K562 (cell line): Measurements from ENCODE around the gene ZNF513. TPM values are rescaled to one million over a fixed set of nuclear protein-coding genes. Genes with fewer than 3 reads are reported as not detected.
A peak's percentile ranks its signal among the peaks of the same experiment; 100 is the strongest.

ENCODE experiments used
- ARNT ChIP-seq, 2 experiments: fragments of 450-650 bp; IDR thresholded peaks; 2 replicates each; pipeline ENCODE4 v1.6.1; 2016; ENCODE audit warnings: mild to moderate bottlenecking in 1 of 2
- ATF7 ChIP-seq: fragments of 450-650 bp; IDR thresholded peaks from 2 replicates; pipeline ENCODE4 v1.7.1; 2014; ENCODE audit warnings: mild to moderate bottlenecking, moderate library complexity
- BHLHE40 ChIP-seq: IDR thresholded peaks from 2 replicates; pipeline ENCODE4 v1.6.1; 2011; ENCODE audit warnings: low read length, improper control_type of control experiment
- CBFA2T2 ChIP-seq: fragments of 450-650 bp; conservative IDR thresholded peaks from 2 replicates; pipeline ENCODE4 v1.6.1; 2017; ENCODE audit warnings: mild to moderate bottlenecking
- CBFA2T3 ChIP-seq: fragments of 450-650 bp; IDR thresholded peaks from 2 replicates; pipeline ENCODE4 v1.6.1; 2017
- CEBPG ChIP-seq, 3 experiments: fragments of 200-800 bp in 1 of 3; sonication (Bioruptor generic) in 1 of 3; sonication (generic) in 1 of 3; formaldehyde crosslinking in 1 of 3; IDR thresholded peaks in 2 of 3; conservative IDR thresholded peaks in 1 of 3; 2 replicates each; pipeline versions ENCODE4 v1.6.1 to v1.8.0; 2016 to 2022; ENCODE audit warnings: missing compliant biosample characterization in 2 of 3, missing genetic modification characterization in 2 of 3, mild to moderate bottlenecking in 1 of 3, missing genetic modification reagents in 1 of 3
- KDM5B ChIP-seq: fragments of 200-600 bp; sonication (generic); IDR thresholded peaks from 2 replicates; pipeline ENCODE4 v1.6.1; 2012; ENCODE audit warnings: low read depth, mild to moderate bottlenecking, moderate library complexity, low read length, control low read depth, inconsistent platforms; ENCODE audit not compliant: insufficient replicate concordance
- MAFF ChIP-seq: IDR thresholded peaks from 2 replicates; pipeline ENCODE4 v1.6.1; 2012; ENCODE audit warnings: low read length, improper control_type of control experiment
- MBD2 ChIP-seq: sonication (generic); IDR thresholded peaks from 2 replicates; pipeline ENCODE4 v1.6.1; 2016; ENCODE audit warnings: low read depth, borderline replicate concordance
- MTA1 ChIP-seq: fragments of 450-650 bp; IDR thresholded peaks from 2 replicates; pipeline ENCODE4 v1.6.1; 2017; ENCODE audit warnings: borderline replicate concordance
- MYNN ChIP-seq, 2 experiments: sonication (generic); formaldehyde crosslinking in 1 of 2; IDR thresholded peaks; 2 replicates each; pipeline versions ENCODE4 v1.5.0 to v1.6.1; 2016 to 2020; ENCODE audit warnings: antibody characterized with exemption in 1 of 2, missing genetic modification reagents in 1 of 2
- POLR2AphosphoS5 ChIP-seq: IDR thresholded peaks from 2 replicates; pipeline ENCODE4 v1.6.1; 2011; ENCODE audit warnings: mild to moderate bottlenecking, low read depth, low read length, moderate library complexity; ENCODE audit not compliant: control insufficient read depth, insufficient read depth
- POU5F1 ChIP-seq: fragments of 150-350 bp; IDR thresholded peaks from 2 replicates; pipeline ENCODE4 v1.6.1; 2014; ENCODE audit warnings: borderline replicate concordance, low read length, low read depth, mild to moderate bottlenecking; ENCODE audit not compliant: partially characterized antibody
- SMARCE1 ChIP-seq: fragments of 450-650 bp; IDR thresholded peaks from 2 replicates; pipeline ENCODE4 v1.7.1; 2016; ENCODE audit warnings: mild to moderate bottlenecking
- TRIM24 ChIP-seq, 2 experiments: fragments of 450-650 bp; IDR thresholded peaks; 2 replicates each; pipeline ENCODE4 v1.6.1; 2016
- U2AF1 ChIP-seq: fragments of 200-400 bp; formaldehyde crosslinking; optimal IDR thresholded peaks from 2 replicates; pipeline ENCODE3; 2017; ENCODE audit warnings: mild to moderate bottlenecking, low read depth, low read length, moderate library complexity
- ZBTB1 ChIP-seq: sonication (generic); formaldehyde crosslinking; IDR thresholded peaks from 2 replicates; pipeline ENCODE4 v1.8.1; 2023; ENCODE audit warnings: missing genetic modification reagents, low read depth, mild to moderate bottlenecking, borderline replicate concordance
- ZNF12 ChIP-seq: sonication (generic); formaldehyde crosslinking; IDR thresholded peaks from 2 replicates; pipeline ENCODE4 v1.4.0; 2020; ENCODE audit warnings: mild to moderate bottlenecking, missing genetic modification reagents
- ZNF124 ChIP-seq: sonication (generic); formaldehyde crosslinking; IDR thresholded peaks from 2 replicates; pipeline ENCODE4 v1.8.1; 2022; ENCODE audit warnings: missing genetic modification reagents
- polyA plus RNA-seq, 8 experiments: library from polyadenylated mRNA; depleted of rRNA in 4 of 8; stranded (reverse) in 5 of 8; unstranded in 3 of 8; fragments of >200 nt; fragmentation: Nextera tagmentation in 2 of 8; fragmentation: Illumina TruSeq in 1 of 8; extraction: Ambion mirVana in 2 of 8; extraction: Trizol in 1 of 8; gene quantifications; 2 replicates each; pipeline versions ENCODE4 v1.2.1 to v1.2.3, GENCODE V29; 2011 to 2014; ENCODE audit warnings: inconsistent platforms in 1 of 8, missing spikeins in 1 of 8
- total RNA-seq, 7 experiments: library from RNA; depleted of rRNA in 6 of 7; stranded (reverse); fragments of >200 nt in 6 of 7; fragmentation: Illumina TruSeq in 2 of 7; extraction: Trizol in 2 of 7; gene quantifications; 2 replicates each; pipeline versions ENCODE4 v1.2.1 to v1.2.3, GENCODE V29; 2011 to 2021; ENCODE audit warnings: low replicate concordance in 1 of 7
- TF ChIP-seq, protein P1 (sequence below): fragments of 250-450 bp; sonication (Bioruptor Pico); IDR thresholded peaks from 2 replicates; pipeline ENCODE4 v1.5.0; 2021
- TF ChIP-seq, protein P2 (sequence below): IDR thresholded peaks from 3 replicates; pipeline ENCODE4 v1.6.1; 2011; ENCODE audit warnings: borderline replicate concordance, mild to moderate bottlenecking; ENCODE audit not compliant: insufficient read length, insufficient read depth
- TF ChIP-seq, protein P3 (sequence below): sonication (generic); formaldehyde crosslinking; IDR thresholded peaks from 2 replicates; pipeline ENCODE4 v1.8.0; 2022; ENCODE audit warnings: missing genetic modification reagents, mild to moderate bottlenecking, borderline replicate concordance
- TF ChIP-seq, protein P4 (sequence below): sonication (generic); formaldehyde crosslinking; IDR thresholded peaks from 2 replicates; pipeline ENCODE4 v1.4.0; 2020; ENCODE audit warnings: mild to moderate bottlenecking, missing genetic modification reagents

ZNF513 gene
- total and polyA plus RNA-seq, 9 of the 15 experiments (the other 6 are each of a cell fraction or from before 2014, with no cell fraction given) = 0.04 to 13.6 (median 4.4) TPM

DNA sequence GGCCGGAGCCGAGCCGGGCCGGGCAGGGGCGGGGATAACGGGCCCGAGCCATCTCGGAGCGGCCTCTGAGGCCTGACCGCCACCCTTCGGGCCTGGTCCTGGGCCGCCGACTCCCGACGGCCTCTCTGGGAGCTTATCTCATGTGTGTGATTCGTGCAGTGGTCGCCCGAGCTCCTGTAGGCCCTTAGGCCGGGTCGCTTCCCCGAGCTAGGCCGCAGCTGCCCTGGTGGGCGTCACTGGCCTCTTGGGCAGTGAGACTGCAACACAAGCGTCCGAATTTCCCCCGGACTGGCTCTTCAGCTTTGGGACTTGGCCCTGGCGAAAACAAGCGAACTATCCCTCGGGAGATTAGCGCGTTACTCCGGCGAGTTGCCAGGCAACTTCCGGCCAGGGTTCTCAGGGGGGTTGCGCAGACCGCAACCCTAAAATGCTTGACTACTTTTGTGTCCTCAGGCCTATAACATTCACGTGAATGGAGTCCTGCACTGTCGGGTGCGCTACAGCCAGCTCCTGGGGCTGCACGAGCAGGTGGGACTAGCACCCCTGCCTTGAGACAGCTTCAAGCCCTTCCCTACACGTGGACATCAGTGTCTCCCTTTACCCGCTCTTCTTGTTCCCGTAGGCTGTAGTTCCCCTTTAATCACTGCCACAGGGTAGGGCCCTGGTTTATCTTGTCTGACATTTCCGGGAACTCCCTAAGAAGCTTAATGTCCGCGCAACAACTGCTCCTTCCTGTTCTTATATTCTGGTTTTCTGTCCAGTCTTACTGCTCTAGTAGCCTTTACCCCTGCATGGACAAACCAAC lies 9.5 kb downstream of the ZNF513 start (continued):
- TF ChIP-seq MYNN (IDR thresholded peaks at IDR 0.05) = no peak
- no peak for TF ChIP-seq MYNN (CRISPR knock-in tag; IDR thresholded peaks at IDR 0.05)
- no peak for TF ChIP-seq CEBPG (CRISPR knock-in tag; IDR thresholded peaks at IDR 0.05)
- no peak for TF ChIP-seq CEBPG (tag; conservative IDR thresholded peaks at IDR 0.05 in 1 of 2, IDR thresholded peaks at IDR 0.05 in 1 of 2)
- TF ChIP-seq, protein P1, sequence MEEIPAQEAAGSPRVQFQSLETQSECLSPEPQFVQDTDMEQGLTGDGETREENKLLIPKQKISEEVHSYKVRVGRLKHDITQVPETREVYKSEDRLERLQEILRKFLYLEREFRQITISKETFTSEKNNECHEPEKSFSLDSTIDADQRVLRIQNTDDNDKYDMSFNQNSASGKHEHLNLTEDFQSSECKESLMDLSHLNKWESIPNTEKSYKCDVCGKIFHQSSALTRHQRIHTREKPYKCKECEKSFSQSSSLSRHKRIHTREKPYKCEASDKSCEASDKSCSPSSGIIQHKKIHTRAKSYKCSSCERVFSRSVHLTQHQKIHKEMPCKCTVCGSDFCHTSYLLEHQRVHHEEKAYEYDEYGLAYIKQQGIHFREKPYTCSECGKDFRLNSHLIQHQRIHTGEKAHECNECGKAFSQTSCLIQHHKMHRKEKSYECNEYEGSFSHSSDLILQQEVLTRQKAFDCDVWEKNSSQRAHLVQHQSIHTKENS = no peak
- TF ChIP-seq TRIM24 (IDR thresholded peaks at IDR 0.05) = no peak
- no peak for TF ChIP-seq ZNF124 (CRISPR knock-in tag)
- TF ChIP-seq, protein P2, sequence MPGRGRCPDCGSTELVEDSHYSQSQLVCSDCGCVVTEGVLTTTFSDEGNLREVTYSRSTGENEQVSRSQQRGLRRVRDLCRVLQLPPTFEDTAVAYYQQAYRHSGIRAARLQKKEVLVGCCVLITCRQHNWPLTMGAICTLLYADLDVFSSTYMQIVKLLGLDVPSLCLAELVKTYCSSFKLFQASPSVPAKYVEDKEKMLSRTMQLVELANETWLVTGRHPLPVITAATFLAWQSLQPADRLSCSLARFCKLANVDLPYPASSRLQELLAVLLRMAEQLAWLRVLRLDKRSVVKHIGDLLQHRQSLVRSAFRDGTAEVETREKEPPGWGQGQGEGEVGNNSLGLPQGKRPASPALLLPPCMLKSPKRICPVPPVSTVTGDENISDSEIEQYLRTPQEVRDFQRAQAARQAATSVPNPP = no peak
- TF ChIP-seq POU5F1 = no peak
- no peak for TF ChIP-seq CBFA2T2
- TF ChIP-seq BHLHE40 = no peak
- no peak; the same call in none of the 2 replicates for TF ChIP-seq SMARCE1
- TF ChIP-seq U2AF1 = no peak
- no peak for TF ChIP-seq CBFA2T3
- no peak for TF ChIP-seq MBD2
- TF ChIP-seq, protein P3, sequence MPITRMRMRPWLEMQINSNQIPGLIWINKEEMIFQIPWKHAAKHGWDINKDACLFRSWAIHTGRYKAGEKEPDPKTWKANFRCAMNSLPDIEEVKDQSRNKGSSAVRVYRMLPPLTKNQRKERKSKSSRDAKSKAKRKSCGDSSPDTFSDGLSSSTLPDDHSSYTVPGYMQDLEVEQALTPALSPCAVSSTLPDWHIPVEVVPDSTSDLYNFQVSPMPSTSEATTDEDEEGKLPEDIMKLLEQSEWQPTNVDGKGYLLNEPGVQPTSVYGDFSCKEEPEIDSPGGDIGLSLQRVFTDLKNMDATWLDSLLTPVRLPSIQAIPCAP (CRISPR knock-in tag) = no peak
- no peak for TF ChIP-seq MAFF
- peak; percentile 53 for TF ChIP-seq KDM5B
- TF ChIP-seq ARNT (IDR thresholded peaks at IDR 0.05) = no peak
- TF ChIP-seq ZNF12 = no peak
- TF ChIP-seq MTA1 = no peak; the same call in 1 of the 2 replicates
- 0 out of 2 replicates have a peak, but pooled peaks have one; percentile 56 for TF ChIP-seq ZBTB1 (CRISPR knock-in tag)
- TF ChIP-seq POLR2AphosphoS5 = peak; percentile 56; the same call in 1 of the 2 replicates
- TF ChIP-seq ATF7 = 0 out of 2 replicates have a peak, but pooled peaks have one; percentile 37
- TF ChIP-seq, protein P4, sequence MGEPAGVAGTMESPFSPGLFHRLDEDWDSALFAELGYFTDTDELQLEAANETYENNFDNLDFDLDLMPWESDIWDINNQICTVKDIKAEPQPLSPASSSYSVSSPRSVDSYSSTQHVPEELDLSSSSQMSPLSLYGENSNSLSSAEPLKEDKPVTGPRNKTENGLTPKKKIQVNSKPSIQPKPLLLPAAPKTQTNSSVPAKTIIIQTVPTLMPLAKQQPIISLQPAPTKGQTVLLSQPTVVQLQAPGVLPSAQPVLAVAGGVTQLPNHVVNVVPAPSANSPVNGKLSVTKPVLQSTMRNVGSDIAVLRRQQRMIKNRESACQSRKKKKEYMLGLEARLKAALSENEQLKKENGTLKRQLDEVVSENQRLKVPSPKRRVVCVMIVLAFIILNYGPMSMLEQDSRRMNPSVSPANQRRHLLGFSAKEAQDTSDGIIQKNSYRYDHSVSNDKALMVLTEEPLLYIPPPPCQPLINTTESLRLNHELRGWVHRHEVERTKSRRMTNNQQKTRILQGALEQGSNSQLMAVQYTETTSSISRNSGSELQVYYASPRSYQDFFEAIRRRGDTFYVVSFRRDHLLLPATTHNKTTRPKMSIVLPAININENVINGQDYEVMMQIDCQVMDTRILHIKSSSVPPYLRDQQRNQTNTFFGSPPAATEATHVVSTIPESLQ = peak; percentile 67
